GM21367 (cell line): ENCODE results near the gene SPATA46.
"Not testable (repeated sequence)": the region's sequence is repeated elsewhere in the genome, so short reads cannot be mapped to it uniquely, and the experiment has no call there.

ENCODE experiments used
- ATAC-seq: cut with Tn5 transposase; IDR thresholded peaks from one replicate; pipeline ENCODE4 v1.9.1; 2021; ENCODE audit not compliant: unreplicated experiment

SPATA46 gene

GRCh38 chr1:162376691-162377090 is at the start of gene SPATA46:
Gene SPATA46 (minus strand): TSS chr1:162376854. CDS start chr1:162376790, 64 bp downstream.
- no peak for ATAC-seq

- no peak for ATAC-seq
Measured at GRCh38 chr1:162422662-162423375, 46.2 kb upstream of the SPATA46 start.

- no peak for ATAC-seq
Measured at GRCh38 chr1:162421258-162422164, 44.9 kb upstream of the SPATA46 start.

GRCh38 chr1:162420120-162420519 is 43.5 kb upstream of the SPATA46 start:
- no peak for ATAC-seq

- not testable (repeated sequence) for ATAC-seq
Measured at GRCh38 chr1:162419450-162419931, 42.8 kb upstream of the SPATA46 start.

GRCh38 chr1:162418584-162418983 is 41.9 kb upstream of the SPATA46 start:
- ATAC-seq, result not testable (repeated sequence)

GRCh38 chr1:162417650-162418049 is 41.0 kb upstream of the SPATA46 start:
- no peak for ATAC-seq

- no peak for ATAC-seq
Measured at GRCh38 chr1:162416909-162417308, 40.3 kb upstream of the SPATA46 start.

- no peak for ATAC-seq
Measured at GRCh38 chr1:162416215-162416614, 39.6 kb upstream of the SPATA46 start.

GRCh38 chr1:162412002-162412401 is 35.3 kb upstream of the SPATA46 start, which contains the start of gene SH2D1B:
Gene SH2D1B (minus strand): TSS chr1:162412136. CDS start chr1:162412016, 120 bp downstream.
- ATAC-seq, result no peak

GRCh38 chr1:162407539-162407938 is 30.9 kb upstream of the SPATA46 start:
- ATAC-seq, result no peak

- ATAC-seq, result no peak
Measured at GRCh38 chr1:162406811-162407210, 30.2 kb upstream of the SPATA46 start.

- no peak for ATAC-seq
Measured at GRCh38 chr1:162405800-162406199, 29.1 kb upstream of the SPATA46 start.

- ATAC-seq, result no peak
Measured at GRCh38 chr1:162404550-162405160, 28.0 kb upstream of the SPATA46 start.

GRCh38 chr1:162400790-162401355 is 24.2 kb upstream of the SPATA46 start:
- ATAC-seq, result no peak

GRCh38 chr1:162398999-162399580 is 22.4 kb upstream of the SPATA46 start:
- no peak for ATAC-seq

GRCh38 chr1:162397943-162398560 is 21.4 kb upstream of the SPATA46 start:
- no peak for ATAC-seq

- no peak for ATAC-seq
Measured at GRCh38 chr1:162397039-162397448, 20.4 kb upstream of the SPATA46 start.

- ATAC-seq, result no peak
Measured at GRCh38 chr1:162396201-162396906, 19.7 kb upstream of the SPATA46 start.
